ENCODE data around the gene PBX4. TPM values are rescaled to one million over a fixed set of nuclear protein-coding genes. Genes with fewer than 3 reads are reported as not detected.

Gene PBX4
- total and polyA plus RNA-seq, 2 of the 8 experiments (the other 6 are each of a cell fraction or from before 2014, with no cell fraction given): 3.4 to 3.8 TPM

GRCh38 chr19:19546751-19547162, 71.7 kb downstream of the PBX4 start (continued):
- no peak for TF ChIP-seq GABPA (IDR thresholded peaks at IDR 0.05; ENCODE audit: borderline replicate concordance, insufficient read depth, low read length)
